Right ventricle myocardium inferior (tissue), 1 donor: Measurements from ENCODE around the gene RSPH9. TPM values are rescaled to one million over a fixed set of nuclear protein-coding genes. Genes with fewer than 3 reads are reported as not detected.
A peak's percentile ranks its signal among the peaks of the same experiment; 100 is the strongest.

Experiments used
- ATAC-seq: fragments of 200-7000 bp; cut with Tn5 transposase; one replicate; pipeline ENCODE4 v1.9.1; 2020; ENCODE audit warnings: mild to moderate bottlenecking, moderate library complexity
- DNase-seq: peaks from one replicate; pipeline ENCODE4 v3.0.0; 2021; ENCODE audit errors: missing footprints
- intact Hi-C: fragments of 100-400 bp; cut with DNase I; formaldehyde crosslinking; loops from one replicate; pipeline ENCODE4 v1.11.0; 2022
- long read RNA-seq: library from polyadenylated mRNA; unstranded; transcript quantifications from one replicate; pipeline ENCODE4 v2.0.0, GENCODE V29; 2021
- total RNA-seq: library from RNA; stranded (reverse); fragmentation: NEBNext Ultra II Directional; extraction: Animal tissue kit (Norgen Biotek cat#: 25700); gene quantifications from one replicate; pipeline ENCODE4 v1.2.1, GENCODE V29; 2021
- donor health status: DM: no; HTN: yes; CAD: no; lungs with severe emphysema.

RSPH9 gene
- 0.11 TPM for total RNA-seq
- long read RNA-seq, result 0 reads

GRCh38 chr6:43644940-43645612, at the start of gene RSPH9:
RSPH9 (plus strand) TSS chr6:43645036; CDS start chr6:43645099, 63 bp downstream.
- ATAC-seq (peak; percentile 78), DNase-seq (peak; percentile 86)
- intact Hi-C loops, result no loop called here

GRCh38 chr6:43600595-43600994, 44.2 kb upstream of the RSPH9 start:
- intact Hi-C loops, result no loop called here
- no peak for DNase-seq
- ATAC-seq, result no peak

GRCh38 chr6:43604174-43604573, 40.7 kb upstream of the RSPH9 start:
- ATAC-seq, result no peak
- no peak for DNase-seq
- intact Hi-C loops, result no loop called here

GRCh38 chr6:43606019-43606418, 38.8 kb upstream of the RSPH9 start:
- DNase-seq (no peak), ATAC-seq (no peak)
- intact Hi-C loops, result no loop called here

- ATAC-seq (peak; percentile 57), DNase-seq (no peak)
- intact Hi-C loops, result loop anchor here (1.0 kb wide), 1 partner anchor 469 kb away; no protein-coding TSS in a partner anchor
Observed at GRCh38 chr6:43608310-43608763, 36.5 kb upstream of the RSPH9 start.

- DNase-seq (no peak), ATAC-seq (no peak)
- intact Hi-C loops, result loop anchor here (1.0 kb wide), 1 partner anchor 468 kb away; no protein-coding TSS in a partner anchor
Observed at GRCh38 chr6:43608807-43609206, 36.0 kb upstream of the RSPH9 start.

GRCh38 chr6:43609402-43609801, 35.4 kb upstream of the RSPH9 start:
- DNase-seq (no peak), ATAC-seq (no peak)
- intact Hi-C loops, result no loop called here

- intact Hi-C loops, result no loop called here
- DNase-seq (no peak), ATAC-seq (no peak)
Observed at GRCh38 chr6:43610431-43610830, 34.4 kb upstream of the RSPH9 start.

GRCh38 chr6:43613721-43614395, 31.0 kb upstream of the RSPH9 start:
- ATAC-seq (no peak), DNase-seq (no peak)
- intact Hi-C loops, result no loop called here

- ATAC-seq (no peak), DNase-seq (no peak)
- intact Hi-C loops, result no loop called here
Observed at GRCh38 chr6:43614396-43614730, 30.5 kb upstream of the RSPH9 start.

GRCh38 chr6:43616725-43617472, 27.9 kb upstream of the RSPH9 start:
- ATAC-seq, result no peak

GRCh38 chr6:43621078-43621835, 23.6 kb upstream of the RSPH9 start:
- intact Hi-C loops, result no loop called here
- ATAC-seq (no peak), DNase-seq (no peak)

More at GRCh38 chr6:43616725-43617472, 27.9 kb upstream of the RSPH9 start:
- no peak for DNase-seq
- intact Hi-C loops, result no loop called here

GRCh38 chr6:43621836-43622180, 23.0 kb upstream of the RSPH9 start:
- DNase-seq (no peak), ATAC-seq (no peak)
- intact Hi-C loops, result no loop called here

GRCh38 chr6:43622541-43622940, 22.3 kb upstream of the RSPH9 start:
- ATAC-seq (no peak), DNase-seq (no peak)
- intact Hi-C loops, result no loop called here

GRCh38 chr6:43623880-43624785, 20.7 kb upstream of the RSPH9 start:
- DNase-seq (no peak), ATAC-seq (no peak)
- intact Hi-C loops, result no loop called here

- intact Hi-C loops, result no loop called here
- DNase-seq (no peak), ATAC-seq (no peak)
Observed at GRCh38 chr6:43624786-43625288, 20.0 kb upstream of the RSPH9 start.

GRCh38 chr6:43625393-43625992, 19.3 kb upstream of the RSPH9 start:
- intact Hi-C loops, result no loop called here
- no peak for DNase-seq

More at GRCh38 chr6:43625393-43625992, 19.3 kb upstream of the RSPH9 start:
- ATAC-seq, result no peak
